ENCODE results near the gene PPIP5K2.
"Not testable (repeated sequence)": the region's sequence is repeated elsewhere in the genome, so short reads cannot be mapped to it uniquely, and the experiment has no call there.

Gene PPIP5K2

DNA sequence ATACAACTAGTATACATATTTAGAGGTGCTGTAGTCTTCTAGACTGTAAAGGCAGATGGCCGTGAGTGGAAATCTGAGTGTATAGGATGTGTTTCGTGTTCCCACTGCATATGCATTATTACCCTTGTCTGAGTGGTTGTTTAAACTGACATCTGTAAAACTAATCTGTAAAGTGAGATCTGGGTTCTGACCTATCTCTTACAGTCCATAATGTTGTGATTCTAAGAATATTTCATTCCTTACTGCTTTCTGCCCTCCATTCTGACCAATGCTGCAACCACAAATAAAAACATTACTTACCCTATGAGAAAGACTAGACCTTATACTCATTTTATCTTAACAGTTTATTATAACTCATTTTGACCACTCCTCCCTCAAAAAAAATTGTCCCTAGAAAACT, 90.9 kb downstream of the PPIP5K2 start:
- DNase-seq = no peak

DNA sequence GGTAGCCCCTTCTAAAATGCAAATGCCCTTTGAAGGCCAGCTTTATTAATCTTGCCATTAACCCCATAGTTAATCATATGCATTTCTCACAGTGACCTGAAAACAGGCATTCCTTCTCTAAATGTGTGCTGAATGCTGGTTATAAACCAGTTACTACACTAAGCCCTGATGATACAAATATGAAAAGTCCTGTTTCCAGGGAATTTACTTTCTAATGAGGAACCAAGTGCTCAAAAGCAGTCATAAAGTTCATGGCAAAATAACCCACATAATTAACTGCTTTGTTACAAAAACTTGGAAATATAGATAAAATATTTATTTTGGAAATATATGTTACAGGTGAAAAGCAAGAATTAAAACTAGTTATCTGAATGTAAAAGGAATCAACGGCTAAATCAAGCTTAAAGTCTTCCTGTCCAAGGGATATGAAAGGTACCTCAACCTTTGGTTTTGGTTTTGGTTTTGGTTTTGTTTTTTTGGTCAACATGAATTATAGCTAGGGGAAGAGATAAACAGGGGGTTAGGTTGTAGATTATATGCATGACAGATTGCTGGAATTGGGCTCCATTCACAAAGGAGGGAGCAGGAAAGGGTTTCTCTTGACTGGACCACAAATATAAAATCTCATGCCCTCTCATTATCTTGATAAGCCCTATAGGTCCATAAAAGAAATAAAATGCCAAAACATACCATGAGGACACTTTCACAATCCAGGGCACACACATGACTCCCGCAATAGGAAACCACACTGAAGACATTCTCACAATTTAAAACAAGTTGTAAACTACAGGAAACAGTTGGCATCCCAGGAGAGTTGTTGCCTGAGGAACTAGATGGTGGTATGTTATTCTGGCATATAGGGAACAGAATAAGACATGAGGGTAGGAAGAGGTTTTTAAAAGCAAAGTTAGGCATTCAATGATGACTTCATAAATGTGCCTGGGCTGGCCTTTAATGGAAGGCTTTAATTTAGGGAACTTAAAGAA, 91.8 kb downstream of the PPIP5K2 start:
- no peak for DNase-seq

DNA sequence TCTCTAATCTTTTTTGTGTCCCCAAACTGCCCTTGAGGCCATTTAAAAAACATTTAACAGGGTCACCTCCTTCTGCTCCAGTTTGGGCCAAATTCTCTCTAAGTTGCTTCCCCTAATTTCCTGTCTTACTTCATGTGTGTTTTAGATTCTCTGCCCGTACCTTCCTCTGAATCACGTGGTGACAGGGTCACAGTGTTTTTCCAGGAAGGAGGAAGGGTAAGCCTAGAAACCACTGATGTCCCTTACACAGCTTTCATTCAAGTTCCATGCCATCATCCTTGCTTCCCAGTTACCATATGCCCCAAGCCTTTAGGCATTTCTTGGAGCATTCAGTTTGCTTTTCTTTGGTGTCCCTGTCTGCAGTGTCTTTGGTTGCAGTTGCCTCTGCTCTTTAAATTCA, 96.0 kb downstream of the PPIP5K2 start:
- no peak for DNase-seq

DNA sequence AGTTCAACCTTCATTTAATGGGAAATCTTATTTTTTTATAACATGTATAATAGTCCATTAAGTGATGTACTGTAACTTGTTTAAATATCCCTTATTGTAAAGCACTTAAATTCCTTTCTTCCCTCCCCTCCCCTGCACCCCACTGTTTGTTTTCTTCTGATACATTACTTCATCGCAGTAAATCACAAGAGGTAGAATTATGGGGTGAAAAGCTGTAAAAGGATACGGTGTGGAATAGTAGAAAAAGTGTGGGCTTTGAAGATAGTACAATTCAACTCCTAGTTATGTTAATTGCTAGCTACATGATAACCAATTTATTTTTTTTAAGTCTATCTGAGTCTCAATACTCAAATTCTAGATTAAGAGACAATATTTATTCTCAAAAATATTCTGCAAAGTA, 96.6 kb downstream of the PPIP5K2 start:
- no peak for DNase-seq

DNA sequence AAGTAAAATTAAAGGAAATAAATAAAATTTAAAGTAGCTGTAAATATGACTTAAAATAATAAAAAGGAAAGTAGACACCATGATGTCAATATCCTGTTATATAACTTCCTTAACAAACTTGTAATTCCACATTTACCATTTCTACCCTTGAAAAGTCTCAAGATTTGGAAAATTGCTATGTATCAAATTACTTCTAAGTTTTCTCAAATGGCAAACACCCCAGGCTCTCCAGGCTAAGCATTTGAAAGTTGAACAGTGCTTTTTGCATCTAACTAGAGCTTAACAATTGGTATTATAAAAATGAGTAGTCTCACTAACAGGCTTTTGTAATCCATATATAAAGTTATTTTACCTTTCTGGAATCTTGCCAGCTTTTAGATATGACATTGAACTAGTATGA, 97.0 kb downstream of the PPIP5K2 start:
- DNase-seq = no peak

DNA sequence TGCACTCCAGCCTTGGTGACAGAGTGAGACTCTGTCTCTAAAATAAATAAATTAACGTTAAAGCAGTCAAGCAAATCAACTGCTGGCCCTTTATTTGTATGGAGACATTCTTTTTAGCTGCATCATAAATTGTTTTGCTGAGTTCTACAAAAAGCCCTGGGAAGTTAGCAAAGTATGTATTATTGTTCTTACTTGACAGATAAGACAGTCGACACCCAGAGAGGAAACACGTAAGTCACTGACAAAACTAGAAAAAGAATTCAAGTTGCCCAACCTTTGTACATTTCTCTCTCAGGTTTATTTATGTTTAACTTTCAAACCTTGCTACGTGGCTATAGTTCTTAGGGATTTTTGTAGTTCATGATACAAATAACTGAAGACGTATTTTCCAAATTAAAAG, 98.1 kb downstream of the PPIP5K2 start:
- DNase-seq = no peak

DNA sequence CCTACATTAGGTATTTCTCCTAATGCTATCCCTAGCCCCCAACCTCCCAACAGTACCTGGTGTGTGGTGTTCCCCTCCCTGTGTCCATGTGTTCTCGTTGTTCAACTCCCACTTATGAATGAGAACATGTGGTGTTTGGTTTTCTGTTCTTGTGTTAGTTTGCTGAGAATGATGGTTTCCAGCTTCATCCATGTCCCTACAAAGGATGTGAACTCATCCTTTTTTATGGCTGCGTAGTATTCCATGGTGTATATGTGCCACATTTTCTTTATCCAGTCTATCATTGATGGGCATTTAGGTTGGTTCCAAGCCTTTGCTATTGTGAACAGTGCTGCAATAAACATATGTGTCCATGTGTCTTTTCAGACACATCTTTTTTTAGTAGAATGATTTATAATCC, 99.0 kb downstream of the PPIP5K2 start:
- not testable (repeated sequence) for DNase-seq

DNA sequence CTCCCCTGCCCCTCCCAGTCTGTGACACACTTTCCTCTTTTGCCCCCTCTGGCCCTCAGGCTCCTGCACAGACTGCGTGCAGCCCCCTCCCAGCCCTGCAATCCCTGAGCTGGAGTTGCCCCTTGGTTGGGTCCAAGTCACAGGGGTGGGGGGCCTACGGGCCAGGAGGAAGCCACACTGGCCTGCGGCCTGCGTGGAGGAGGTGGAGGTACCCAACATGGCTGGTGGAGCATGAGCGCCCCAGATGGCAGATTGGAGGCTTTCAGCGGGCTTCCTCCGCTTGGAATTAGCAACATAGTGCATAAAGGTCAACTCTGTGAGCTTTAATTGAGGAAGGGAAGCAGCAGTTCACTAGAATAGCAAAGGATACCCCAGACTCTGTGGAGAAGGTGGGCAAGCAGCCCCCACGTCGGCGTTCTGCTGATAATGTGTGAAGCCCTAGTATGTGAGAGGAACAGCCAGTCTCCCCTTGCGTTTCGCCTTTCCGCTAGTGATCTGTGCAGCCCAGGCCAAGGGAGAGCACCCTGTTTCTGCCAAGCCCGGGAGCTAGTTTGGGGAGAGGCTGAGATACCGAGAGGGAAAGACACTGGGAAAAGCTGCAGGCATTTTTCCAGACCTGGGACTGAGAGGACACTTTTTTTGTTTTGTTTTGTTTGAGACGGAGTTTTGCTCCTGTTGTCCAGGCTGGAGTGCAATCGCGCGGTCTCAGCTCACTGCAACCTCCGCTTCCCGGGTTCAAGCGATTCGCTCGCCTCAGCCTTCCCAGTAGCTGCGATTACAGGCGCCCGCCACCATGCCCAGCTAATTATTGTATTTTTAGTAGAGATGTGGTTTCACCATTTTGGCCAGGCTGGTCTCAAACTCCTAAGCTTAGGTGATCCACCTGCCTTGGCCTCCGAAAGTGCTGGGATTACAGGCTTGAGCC, 103.2 kb downstream of the PPIP5K2 start:
- no peak for DNase-seq

DNA sequence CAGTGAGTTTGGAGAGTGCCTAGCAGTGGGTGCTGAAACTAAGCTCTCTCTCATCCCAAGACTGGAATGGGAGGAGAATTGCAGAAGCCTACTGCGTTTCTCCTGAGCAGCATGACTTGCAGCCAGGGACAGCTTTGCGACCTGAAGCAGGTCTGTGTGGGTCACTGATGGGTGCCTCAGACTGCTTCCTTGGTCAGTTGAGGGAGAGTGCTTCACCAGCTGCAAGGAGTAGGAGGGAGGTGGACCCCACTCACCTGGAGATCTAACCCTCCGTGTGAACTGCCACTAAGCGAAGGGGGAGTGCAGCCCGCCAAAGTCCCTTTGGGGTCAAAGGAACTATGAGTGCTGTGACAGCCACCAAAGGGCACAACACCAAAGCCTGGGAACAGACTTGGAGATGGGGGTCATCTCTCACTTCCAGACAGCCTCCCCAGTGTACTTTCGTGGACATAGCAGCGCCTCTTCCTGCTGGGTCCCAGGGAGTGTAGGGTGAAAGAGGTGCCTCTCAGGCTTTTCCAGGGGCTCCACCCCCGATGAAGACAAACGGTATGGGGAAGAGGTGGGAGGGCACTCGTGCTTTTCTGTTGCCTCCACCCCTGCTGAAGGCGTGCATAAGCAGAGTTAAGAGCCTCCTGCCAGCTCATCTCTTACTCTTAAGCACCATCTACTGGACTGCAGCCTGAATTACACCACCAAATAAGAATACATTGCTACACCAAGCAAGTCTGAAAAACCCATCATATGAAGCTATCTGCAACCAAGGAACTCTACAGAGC, 104.2 kb downstream of the PPIP5K2 start:
- no peak for DNase-seq

DNA sequence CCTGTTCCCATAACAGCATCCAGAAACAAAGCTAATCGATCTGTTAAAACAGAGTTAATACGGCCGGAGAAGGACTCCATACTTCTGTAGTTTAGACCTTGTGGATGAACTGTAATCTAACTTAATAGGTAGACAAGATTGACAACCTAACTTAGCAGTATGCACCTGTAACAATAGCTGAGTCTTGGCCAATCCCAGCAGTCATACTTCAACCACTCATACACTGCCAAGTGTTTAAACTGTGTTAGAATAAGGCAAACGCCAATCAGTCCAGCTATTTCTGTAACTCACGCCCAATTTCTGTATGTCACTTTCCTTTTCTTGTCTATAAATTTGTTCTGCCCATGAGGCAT, 104.8 kb downstream of the PPIP5K2 start:
- DNase-seq = no peak

DNA sequence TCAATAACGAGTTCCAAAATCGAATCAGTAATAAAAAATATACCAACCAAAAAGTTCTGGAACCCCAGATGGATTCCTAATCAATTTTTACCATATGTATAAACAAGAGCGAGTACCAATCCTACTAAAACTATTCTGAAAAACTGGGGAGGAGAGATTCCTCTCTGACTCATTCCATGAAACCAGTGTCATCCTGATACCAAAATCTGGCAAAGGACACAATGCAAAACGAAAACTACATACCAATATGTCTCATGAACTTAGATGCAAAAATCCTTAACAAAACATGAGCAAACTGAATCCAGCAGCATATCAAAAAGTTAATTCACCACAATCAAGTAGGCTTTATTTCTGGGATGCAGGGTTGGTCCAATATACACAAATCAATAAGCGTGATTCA, 108.0 kb downstream of the PPIP5K2 start:
- no peak for DNase-seq

DNA sequence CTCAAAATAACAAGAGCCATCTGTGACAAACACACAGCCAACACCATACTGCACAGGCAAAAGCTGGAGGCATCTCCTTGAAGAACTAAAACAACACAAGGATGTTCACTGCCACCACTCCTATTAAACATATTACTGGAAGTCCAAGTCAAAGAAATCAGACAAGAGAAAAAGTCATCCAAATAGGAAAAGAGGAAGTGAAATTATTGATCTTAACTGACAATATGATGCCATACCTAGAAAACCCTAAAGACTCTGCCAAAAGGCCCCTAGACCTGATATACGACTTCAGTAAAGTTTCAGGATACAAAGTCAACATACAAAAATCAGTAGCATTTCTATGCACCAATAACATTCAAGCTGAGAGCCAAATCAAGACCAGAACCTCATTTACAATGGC, 108.5 kb downstream of the PPIP5K2 start:
- no peak for DNase-seq

DNA sequence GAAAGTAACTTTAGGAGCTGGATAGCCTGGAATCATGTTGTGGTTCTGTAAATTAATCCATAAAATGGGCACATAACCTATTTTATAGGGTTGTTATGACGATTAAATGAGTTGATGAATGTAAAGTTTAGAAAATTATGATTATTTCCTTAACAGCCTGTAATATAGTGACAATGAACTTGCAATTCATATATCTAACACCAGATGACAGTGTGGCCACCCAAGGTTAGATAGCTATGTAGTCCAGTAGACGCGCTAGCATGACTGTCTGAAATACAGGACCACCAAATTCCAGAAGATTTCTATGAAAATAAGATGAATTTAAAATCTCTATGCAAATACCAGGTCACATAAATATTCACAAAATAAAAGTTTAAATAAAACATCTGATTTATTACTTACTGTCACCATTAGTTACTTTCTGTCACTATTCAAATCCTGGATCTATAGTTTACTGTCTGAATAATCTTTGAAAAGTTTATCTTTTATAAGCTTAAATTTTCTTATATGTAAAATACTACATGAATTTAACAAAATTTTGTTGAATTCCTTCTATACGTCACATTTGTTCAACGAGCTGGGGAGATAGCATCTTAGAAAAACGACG, 112.4 kb downstream of the PPIP5K2 start:
- no peak for DNase-seq

DNA sequence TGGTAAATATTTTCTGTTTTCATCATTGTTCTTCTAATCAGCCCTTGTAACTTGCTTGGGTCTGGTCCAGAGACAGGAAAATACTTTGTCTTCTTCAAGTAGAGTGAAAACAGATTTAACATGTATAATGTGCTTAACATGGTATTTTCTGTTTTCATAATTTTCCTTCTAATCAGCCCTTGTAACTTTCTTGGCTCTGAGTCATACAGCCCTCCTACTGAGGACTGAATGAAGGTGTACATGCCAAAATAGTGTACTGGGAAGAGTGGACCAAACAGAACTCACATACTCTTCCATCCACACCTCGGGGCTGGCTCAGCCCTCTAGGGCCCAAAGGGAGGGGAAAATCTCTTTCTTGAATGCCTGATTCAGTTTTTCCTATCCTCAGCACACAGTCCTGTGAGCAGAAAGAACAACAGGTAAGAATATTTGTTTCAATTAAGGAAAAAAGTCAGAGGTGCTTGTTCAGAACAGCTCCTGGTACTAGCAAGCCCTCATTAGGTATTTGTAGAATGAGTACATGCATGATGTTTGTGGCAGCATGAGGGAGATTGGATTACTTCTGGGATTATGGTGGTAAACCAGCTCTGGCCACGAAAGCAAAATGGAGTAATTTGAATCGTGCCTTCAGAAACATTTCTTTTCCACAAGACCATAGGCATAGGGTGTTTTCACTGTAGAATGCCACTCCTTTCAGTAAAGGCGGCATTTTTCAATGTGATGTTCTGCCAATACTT, 114.3 kb downstream of the PPIP5K2 start:
- no peak for DNase-seq

DNA sequence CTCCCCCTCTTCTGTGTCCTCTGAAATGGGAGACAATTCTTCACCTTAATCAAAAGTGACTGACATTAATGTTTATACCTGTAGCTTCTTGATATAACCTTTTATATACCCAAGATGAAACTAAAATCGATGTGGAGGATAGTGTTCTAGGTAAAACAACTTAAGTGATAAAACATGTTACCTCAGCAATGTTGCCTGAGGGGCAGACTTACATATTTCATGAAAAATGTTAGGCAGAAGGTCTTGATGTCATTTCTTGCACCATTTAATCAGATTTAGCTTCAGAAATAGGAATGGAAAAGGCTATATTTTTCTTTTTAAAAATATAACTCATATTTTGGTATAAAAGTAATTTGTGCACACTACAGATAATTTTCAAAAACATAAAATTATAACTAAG, 115.8 kb downstream of the PPIP5K2 start:
- no peak for DNase-seq

DNA sequence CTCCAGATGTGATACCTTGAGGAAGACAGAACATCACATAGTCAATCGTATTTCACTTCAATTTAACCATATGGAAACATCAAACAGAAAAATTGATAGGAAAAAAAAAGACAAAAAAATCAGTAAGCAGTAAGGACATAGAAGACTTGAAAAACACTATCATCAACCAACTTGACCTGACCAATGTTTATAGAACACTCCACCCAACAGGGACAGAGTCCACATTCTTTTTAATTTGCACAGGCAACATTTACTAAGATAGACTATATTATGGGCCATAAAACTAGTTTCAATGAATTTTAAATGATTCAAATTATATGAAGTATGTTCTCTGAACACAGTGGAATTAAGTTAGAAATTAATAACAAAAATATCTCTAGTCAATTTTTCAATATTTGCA, 117.7 kb downstream of the PPIP5K2 start:
- no peak for DNase-seq

DNA sequence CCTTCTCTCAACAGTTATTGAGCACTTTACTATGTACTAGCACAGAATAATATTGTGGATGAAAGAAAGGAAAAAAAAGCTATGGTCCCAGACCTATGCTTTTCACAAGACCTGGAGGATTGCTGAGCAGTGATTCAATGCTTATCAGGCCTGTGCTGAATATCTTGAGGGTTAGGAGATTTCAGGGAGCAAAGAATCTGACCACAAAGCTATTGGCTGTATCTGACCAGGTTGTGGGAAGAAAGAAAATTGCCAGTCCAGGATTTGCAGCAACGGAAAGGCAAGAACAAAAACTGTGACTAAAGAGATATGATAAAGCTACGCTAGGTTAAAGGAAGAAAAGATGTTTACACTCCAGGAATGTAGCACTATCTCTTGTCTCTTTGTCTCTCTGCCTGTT, 123.6 kb downstream of the PPIP5K2 start:
- no peak for DNase-seq

DNA sequence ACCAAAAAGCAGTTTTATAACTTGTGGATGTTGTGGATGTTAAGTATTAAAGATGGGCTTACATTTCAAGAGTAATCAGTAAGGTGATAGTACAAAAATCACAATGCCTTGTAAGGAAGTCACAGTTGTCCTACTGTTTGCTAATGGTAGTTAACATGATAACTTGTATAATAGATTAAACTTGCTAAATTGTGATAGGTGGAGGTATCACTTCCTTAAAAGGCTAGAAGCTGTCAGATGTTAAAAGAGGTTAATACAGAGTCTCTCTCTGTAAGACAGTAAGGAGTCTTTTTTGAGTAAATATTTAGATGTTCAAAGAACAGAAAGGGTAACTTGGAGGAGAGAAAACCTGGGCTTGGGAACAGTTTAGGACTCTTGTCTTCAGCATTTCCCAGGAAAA, 124.3 kb downstream of the PPIP5K2 start:
- DNase-seq = no peak

DNA sequence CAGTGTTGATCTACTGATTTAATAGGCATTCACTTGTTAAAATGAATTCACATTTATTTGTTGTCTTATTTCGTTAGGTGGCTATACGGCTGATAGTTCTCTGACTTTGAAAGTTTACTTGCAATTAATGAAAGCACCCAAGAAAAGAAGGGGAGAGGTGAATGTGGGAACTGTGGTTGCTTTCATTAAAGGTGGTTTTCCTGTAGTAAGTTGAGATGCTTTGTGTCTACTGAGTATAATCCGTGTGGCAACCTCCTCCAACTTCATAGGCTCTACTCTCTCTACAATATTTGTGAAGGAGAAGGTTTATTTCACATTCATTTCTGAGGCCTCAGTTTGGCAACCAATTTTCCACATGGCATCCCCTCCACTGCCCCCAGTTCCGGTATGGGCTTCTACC, 125.7 kb downstream of the PPIP5K2 start:
- no peak for DNase-seq

DNA sequence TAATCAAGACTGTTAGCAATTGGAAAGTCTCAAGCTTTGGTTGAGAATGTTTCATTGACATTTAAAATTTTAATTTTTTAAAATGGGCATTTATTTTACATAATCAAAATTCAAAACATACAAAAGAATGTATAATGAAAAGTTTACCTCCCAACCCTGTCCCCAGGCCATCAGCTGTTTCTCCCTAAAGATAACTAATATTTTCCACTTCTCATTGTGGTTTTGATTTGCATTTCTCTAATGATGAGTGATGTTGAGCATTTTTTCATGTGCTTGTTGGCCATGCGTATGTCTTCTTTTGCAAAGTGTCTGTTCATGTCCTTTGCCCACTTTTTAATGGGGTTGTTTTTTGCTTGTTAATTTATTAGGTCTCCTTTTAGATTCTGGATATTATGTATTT, 127.0 kb downstream of the PPIP5K2 start:
- DNase-seq = no peak

DNA sequence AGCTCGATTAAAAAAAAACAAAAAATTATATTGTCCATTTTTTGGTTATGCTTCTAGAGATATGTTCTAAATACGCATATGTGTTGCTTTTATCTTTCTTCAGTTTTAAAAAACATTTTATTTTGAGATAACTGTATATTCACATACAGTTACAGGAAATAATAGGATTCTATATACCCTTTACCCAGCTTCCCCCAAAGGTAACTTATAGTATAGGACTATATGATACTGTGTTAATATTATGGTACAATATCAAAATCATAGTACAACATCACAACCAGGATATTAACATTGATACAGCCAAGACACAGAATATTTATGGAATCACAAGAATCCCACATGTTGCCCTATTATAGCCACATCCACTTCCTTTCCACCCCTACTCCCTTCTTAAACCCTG, 129.0 kb downstream of the PPIP5K2 start:
- DNase-seq = no peak

DNA sequence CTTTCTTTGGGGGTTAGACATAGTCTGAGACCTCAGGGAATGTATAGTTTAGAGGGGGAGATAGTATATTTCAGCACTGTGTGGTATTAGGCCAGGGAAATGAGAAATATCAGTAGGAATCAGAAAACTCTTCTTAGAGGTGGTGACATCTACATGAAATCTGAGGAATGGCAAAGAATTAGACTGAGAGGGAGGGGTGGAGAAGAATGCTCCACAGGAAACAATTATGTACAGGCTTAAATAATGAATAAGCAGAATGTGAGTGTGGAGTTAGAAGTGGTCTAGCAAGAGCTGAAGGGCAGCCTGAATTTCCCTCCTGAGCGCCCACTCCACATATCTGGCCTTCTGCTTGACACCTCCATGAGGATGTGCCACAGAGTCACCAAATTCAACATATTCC, 134.8 kb downstream of the PPIP5K2 start:
- DNase-seq = no peak
